Loucy (cell line): ENCODE data around the gene CCDC178.

ENCODE experiments used
- H2AFZ ChIP-seq: fragments of 200-600 bp; sonication (generic); 2 replicates; pipeline ENCODE4 v1.6.0; 2016; ENCODE audit warnings: antibody characterized with exemption, mild to moderate bottlenecking, low read length, moderate library complexity
- H3F3A ChIP-seq: fragments of 200-600 bp; 2 replicates; pipeline ENCODE4 v1.6.0; 2016; ENCODE audit warnings: antibody characterized with exemption, low read depth, mild to moderate bottlenecking
- H3K27me3 ChIP-seq: fragments of 200-600 bp; sonication (generic); 2 replicates; pipeline ENCODE4 v1.6.1; 2014; ENCODE audit warnings: low read length, mild to moderate bottlenecking; ENCODE audit not compliant: insufficient read depth, poor library complexity, severe bottlenecking
- H3K36me3 ChIP-seq: fragments of 200-600 bp; sonication (generic); 2 replicates; pipeline ENCODE4 v1.6.1; 2016; ENCODE audit warnings: low read length; ENCODE audit not compliant: insufficient read depth
- H3K4me1 ChIP-seq: fragments of 200-600 bp; sonication (generic); 2 replicates; pipeline ENCODE4 v1.5.1; 2014; ENCODE audit warnings: low read length, mild to moderate bottlenecking; ENCODE audit not compliant: insufficient read depth, poor library complexity, severe bottlenecking
- H3K4me2 ChIP-seq: fragments of 200-600 bp; sonication (generic); 2 replicates; pipeline ENCODE4 v1.6.0; 2014; ENCODE audit warnings: antibody characterized with exemption, low read length, low read depth, mild to moderate bottlenecking; ENCODE audit not compliant: poor library complexity, severe bottlenecking
- H3K4me3 ChIP-seq: fragments of 200-600 bp; sonication (generic); 2 replicates; pipeline ENCODE4 v1.5.1; 2014; ENCODE audit warnings: low read length, mild to moderate bottlenecking, mixed read lengths; ENCODE audit not compliant: poor library complexity, severe bottlenecking
- H3K79me2 ChIP-seq: fragments of 200-600 bp; sonication (generic); 2 replicates; pipeline ENCODE4 v1.6.1; 2014; ENCODE audit warnings: low read length; ENCODE audit not compliant: insufficient read depth
- H3K9ac ChIP-seq: fragments of 200-600 bp; sonication (generic); 2 replicates; pipeline ENCODE4 v1.6.0; 2014; ENCODE audit warnings: mild to moderate bottlenecking, low read depth, low read length, moderate library complexity; ENCODE audit not compliant: poor library complexity, severe bottlenecking
- H3K9me2 ChIP-seq: fragments of 200-600 bp; sonication (generic); replicated peaks from 2 replicates; pipeline ENCODE4 v1.6.1; 2016; ENCODE audit warnings: low read depth, low read length, mixed read lengths
- H3K9me3 ChIP-seq: fragments of 200-600 bp; sonication (generic); 2 replicates; pipeline ENCODE4 v1.6.1; 2014; ENCODE audit warnings: mild to moderate bottlenecking, antibody characterized with exemption, low read length, low read depth; ENCODE audit not compliant: insufficient read depth
- H4K20me1 ChIP-seq: fragments of 200-600 bp; sonication (generic); 2 replicates; pipeline ENCODE4 v1.6.0; 2014; ENCODE audit warnings: antibody characterized with exemption, low read length, mild to moderate bottlenecking; ENCODE audit not compliant: insufficient read depth, poor library complexity, severe bottlenecking
- CTCF ChIP-seq: fragments of 200-600 bp; sonication (generic); conservative IDR thresholded peaks from 2 replicates; pipeline ENCODE4 v1.5.1; 2014; ENCODE audit warnings: mild to moderate bottlenecking, antibody characterized with exemption, low read length
- EZH2phosphoT487 ChIP-seq: fragments of 200-600 bp; IDR thresholded peaks from 2 replicates; pipeline ENCODE4 v1.6.1; 2018; ENCODE audit warnings: antibody characterized with exemption, mild to moderate bottlenecking, moderate library complexity, borderline replicate concordance

The CCDC178 gene

GRCh38 chr18:33239298-33239697 lies 201.2 kb downstream of the CCDC178 start:
- Histone ChIP-seq H3K27me3 (no peaks in the 10 kb centered on the region), H3K9me3 (peaks cover 3% of the 10 kb centered on the region; the same call in 1 of the 2 replicates), H3F3A (no peaks in the 10 kb centered on the region), H3K4me2 (no peak overlapping the region), H2AFZ (no peak overlapping the region), H4K20me1 (no peaks in the 10 kb centered on the region), H3K9ac (no peak overlapping the region), H3K9me2 (no peaks in the 10 kb centered on the region), H3K79me2 (no peaks in the 10 kb centered on the region), H3K4me3 (no peak overlapping the region), H3K4me1 (no peaks in the 10 kb centered on the region), H3K36me3 (no peaks in the 10 kb centered on the region)
- TF ChIP-seq CTCF (no peak), EZH2phosphoT487 (no peak)

- H3K4me2 ChIP-seq = peak overlapping the region; percentile 18
- H3K27me3 ChIP-seq = no peaks in the 10 kb centered on the region
- H3K4me1 ChIP-seq = no peaks in the 10 kb centered on the region
- no peak overlapping the region for H3K9ac ChIP-seq
- H3K79me2 ChIP-seq = no peaks in the 10 kb centered on the region
- H3K9me3 ChIP-seq = no peaks in the 10 kb centered on the region
- no peaks in the 10 kb centered on the region for H3K36me3 ChIP-seq
- H3K4me3 ChIP-seq = no peak overlapping the region
- peak overlapping the region; percentile 88 for H2AFZ ChIP-seq
- H4K20me1 ChIP-seq = no peaks in the 10 kb centered on the region
- H3K9me2 ChIP-seq = no peaks in the 10 kb centered on the region
- TF ChIP-seq EZH2phosphoT487 (no peak), CTCF (no peak)
- no peaks in the 10 kb centered on the region for H3F3A ChIP-seq
These were observed 208.2 kb downstream of the CCDC178 start for GRCh38 chr18:33232318-33232626.

GRCh38 chr18:33231474-33232317 lies 208.8 kb downstream of the CCDC178 start:
- no peaks in the 10 kb centered on the region for H4K20me1 ChIP-seq
- H3K27me3 ChIP-seq = no peaks in the 10 kb centered on the region
- H3K9me2 ChIP-seq = no peaks in the 10 kb centered on the region
- H3K4me1 ChIP-seq = no peaks in the 10 kb centered on the region
- no peak overlapping the region for H3K9ac ChIP-seq
- no peaks in the 10 kb centered on the region for H3K36me3 ChIP-seq
- H3K9me3 ChIP-seq = no peaks in the 10 kb centered on the region
- peak overlapping the region; percentile 18 for H3K4me2 ChIP-seq
- H3F3A ChIP-seq = no peaks in the 10 kb centered on the region
- H3K4me3 ChIP-seq = no peak overlapping the region
- H3K79me2 ChIP-seq = no peaks in the 10 kb centered on the region
- TF ChIP-seq CTCF = peak; percentile 98
- TF ChIP-seq EZH2phosphoT487 = no peak
- peak overlapping the region; percentile 88 for H2AFZ ChIP-seq
